Measurements from ENCODE around the gene GTF3A.

Gene GTF3A

GRCh38 chr13:27472941-27473340 is 48.5 kb downstream of the GTF3A start (continued):
- no peak for TF ChIP-seq OSR2 (tag by site-specific recombination; IDR thresholded peaks at IDR 0.05)
- TF ChIP-seq IKZF3 (tag by site-specific recombination; IDR thresholded peaks at IDR 0.05), result no peak
- TF ChIP-seq REST (tag by site-specific recombination; IDR thresholded peaks at IDR 0.05), result no peak
- TF ChIP-seq ZFP37 (tag by site-specific recombination; IDR thresholded peaks at IDR 0.05), result no peak
- TF ChIP-seq KLF1 (tag by site-specific recombination; IDR thresholded peaks at IDR 0.05), result no peak
- no peak for TF ChIP-seq ZNF704 (tag by site-specific recombination; IDR thresholded peaks at IDR 0.05)
- TF ChIP-seq ZXDB (tag by site-specific recombination; IDR thresholded peaks at IDR 0.05), result no peak

DNA sequence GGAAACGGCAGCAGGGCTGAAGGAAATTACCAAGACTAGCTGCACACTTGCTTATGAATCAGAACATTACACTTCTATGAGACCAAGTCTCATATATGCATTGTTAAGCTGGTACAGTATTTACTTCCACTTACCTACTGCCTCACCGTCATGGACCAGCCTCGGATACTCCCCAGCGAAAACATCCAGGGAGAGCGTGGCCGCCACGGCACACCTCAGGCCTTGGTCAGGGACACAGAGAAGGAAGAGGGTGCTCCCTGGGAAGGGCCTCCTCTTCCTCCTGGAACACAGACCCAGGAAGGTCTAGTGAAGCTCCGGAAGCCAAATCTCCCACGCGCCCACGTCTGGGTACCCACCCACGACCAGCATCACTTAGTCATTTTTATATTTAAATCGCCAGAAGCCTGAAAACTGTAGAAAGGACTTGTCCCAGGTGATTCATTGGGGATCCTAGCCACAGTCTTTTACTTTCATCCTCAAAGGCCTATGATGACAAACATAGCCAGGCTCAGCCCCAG is 50.4 kb downstream of the GTF3A start:
- POLR2A ChIA-PET, result no interaction called here
- H3K4me1 ChIP-seq (ENCODE audit: control insufficient read depth, insufficient read depth, low read length), result no peaks in the 10 kb centered on the region
- CTCF ChIA-PET, result no interaction called here

GRCh38 chr13:27476943-27477703 is 52.7 kb downstream of the GTF3A start:
- Histone ChIP-seq H3K4me1 (ENCODE audit: control insufficient read depth, insufficient read depth, low read length) (no peaks in the 10 kb centered on the region), H3K27ac (ENCODE audit: extremely low read depth, low read depth, low read length) (no peak overlapping the region), H3K4me3 (ENCODE audit: low read depth, low read length) (no peak overlapping the region), H3K9me3 (ENCODE audit: control insufficient read depth, insufficient read depth, low read depth, low read length) (no peaks in the 10 kb centered on the region), H3K36me3 (ENCODE audit: control insufficient read depth in 2 of 2, insufficient read depth in 1 of 2, low read length in 2 of 2) (no peaks in the 10 kb centered on the region)
- TF ChIP-seq SALL2 (tag by site-specific recombination; IDR thresholded peaks at IDR 0.05; ENCODE audit: borderline replicate concordance), result no peak
- no peak for TF ChIP-seq ZNF785 (tag by site-specific recombination; IDR thresholded peaks at IDR 0.05)
- no peak for TF ChIP-seq FEZF1 (tag by site-specific recombination; IDR thresholded peaks at IDR 0.05)
- TF ChIP-seq, protein P1, sequence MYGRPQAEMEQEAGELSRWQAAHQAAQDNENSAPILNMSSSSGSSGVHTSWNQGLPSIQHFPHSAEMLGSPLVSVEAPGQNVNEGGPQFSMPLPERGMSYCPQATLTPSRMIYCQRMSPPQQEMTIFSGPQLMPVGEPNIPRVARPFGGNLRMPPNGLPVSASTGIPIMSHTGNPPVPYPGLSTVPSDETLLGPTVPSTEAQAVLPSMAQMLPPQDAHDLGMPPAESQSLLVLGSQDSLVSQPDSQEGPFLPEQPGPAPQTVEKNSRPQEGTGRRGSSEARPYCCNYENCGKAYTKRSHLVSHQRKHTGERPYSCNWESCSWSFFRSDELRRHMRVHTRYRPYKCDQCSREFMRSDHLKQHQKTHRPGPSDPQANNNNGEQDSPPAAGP (tag by site-specific recombination; IDR thresholded peaks at IDR 0.05), result no peak
- no peak for TF ChIP-seq MYNN (tag by site-specific recombination; IDR thresholded peaks at IDR 0.05; ENCODE audit: borderline replicate concordance)
- TF ChIP-seq, protein P2, sequence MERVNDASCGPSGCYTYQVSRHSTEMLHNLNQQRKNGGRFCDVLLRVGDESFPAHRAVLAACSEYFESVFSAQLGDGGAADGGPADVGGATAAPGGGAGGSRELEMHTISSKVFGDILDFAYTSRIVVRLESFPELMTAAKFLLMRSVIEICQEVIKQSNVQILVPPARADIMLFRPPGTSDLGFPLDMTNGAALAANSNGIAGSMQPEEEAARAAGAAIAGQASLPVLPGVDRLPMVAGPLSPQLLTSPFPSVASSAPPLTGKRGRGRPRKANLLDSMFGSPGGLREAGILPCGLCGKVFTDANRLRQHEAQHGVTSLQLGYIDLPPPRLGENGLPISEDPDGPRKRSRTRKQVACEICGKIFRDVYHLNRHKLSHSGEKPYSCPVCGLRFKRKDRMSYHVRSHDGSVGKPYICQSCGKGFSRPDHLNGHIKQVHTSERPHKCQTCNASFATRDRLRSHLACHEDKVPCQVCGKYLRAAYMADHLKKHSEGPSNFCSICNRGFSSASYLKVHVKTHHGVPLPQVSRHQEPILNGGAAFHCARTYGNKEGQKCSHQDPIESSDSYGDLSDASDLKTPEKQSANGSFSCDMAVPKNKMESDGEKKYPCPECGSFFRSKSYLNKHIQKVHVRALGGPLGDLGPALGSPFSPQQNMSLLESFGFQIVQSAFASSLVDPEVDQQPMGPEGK (tag by site-specific recombination; IDR thresholded peaks at IDR 0.05), result no peak
- no peak for TF ChIP-seq SCRT1 (tag by site-specific recombination; IDR thresholded peaks at IDR 0.05; ENCODE audit: borderline replicate concordance)
- TF ChIP-seq, protein P3, sequence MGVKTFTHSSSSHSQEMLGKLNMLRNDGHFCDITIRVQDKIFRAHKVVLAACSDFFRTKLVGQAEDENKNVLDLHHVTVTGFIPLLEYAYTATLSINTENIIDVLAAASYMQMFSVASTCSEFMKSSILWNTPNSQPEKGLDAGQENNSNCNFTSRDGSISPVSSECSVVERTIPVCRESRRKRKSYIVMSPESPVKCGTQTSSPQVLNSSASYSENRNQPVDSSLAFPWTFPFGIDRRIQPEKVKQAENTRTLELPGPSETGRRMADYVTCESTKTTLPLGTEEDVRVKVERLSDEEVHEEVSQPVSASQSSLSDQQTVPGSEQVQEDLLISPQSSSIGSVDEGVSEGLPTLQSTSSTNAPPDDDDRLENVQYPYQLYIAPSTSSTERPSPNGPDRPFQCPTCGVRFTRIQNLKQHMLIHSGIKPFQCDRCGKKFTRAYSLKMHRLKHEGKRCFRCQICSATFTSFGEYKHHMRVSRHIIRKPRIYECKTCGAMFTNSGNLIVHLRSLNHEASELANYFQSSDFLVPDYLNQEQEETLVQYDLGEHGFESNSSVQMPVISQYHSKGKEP (tag by site-specific recombination; IDR thresholded peaks at IDR 0.05), result no peak
- ChIA-PET POLR2A (no interaction called here), CTCF (interaction anchor here (0.6 to 1.6 kb wide), 2 partner anchors 350 to 477 kb away, joined by 3 to 5 read pairs; no protein-coding TSS in a partner anchor)

More for the DNA sequence above, 50.4 kb downstream of the GTF3A start:
- Histone ChIP-seq H3K9me3 (ENCODE audit: control insufficient read depth, insufficient read depth, low read depth, low read length) (no peaks in the 10 kb centered on the region), H3K36me3 (ENCODE audit: control insufficient read depth in 2 of 2, insufficient read depth in 1 of 2, low read length in 2 of 2) (no peaks in the 10 kb centered on the region), H3K4me3 (ENCODE audit: low read depth, low read length) (no peak overlapping the region), H3K27ac (ENCODE audit: extremely low read depth, low read depth, low read length) (no peak overlapping the region)
- no peak for TF ChIP-seq ZBTB26 (tag by site-specific recombination; optimal IDR thresholded peaks at IDR 0.05)
